Erythroblast (primary cell): ENCODE results near the gene ZDHHC19.

Experiments used
- GATA1 ChIP-seq: IDR thresholded peaks from 2 replicates; pipeline ENCODE4 v1.6.1; 2011; ENCODE audit warnings: low read depth, mild to moderate bottlenecking, control low read depth, low read length, moderate library complexity
- POLR2A ChIP-seq: IDR thresholded peaks from 2 replicates; pipeline ENCODE4 v1.6.1; 2011; ENCODE audit warnings: mild to moderate bottlenecking, low read length

DNA sequence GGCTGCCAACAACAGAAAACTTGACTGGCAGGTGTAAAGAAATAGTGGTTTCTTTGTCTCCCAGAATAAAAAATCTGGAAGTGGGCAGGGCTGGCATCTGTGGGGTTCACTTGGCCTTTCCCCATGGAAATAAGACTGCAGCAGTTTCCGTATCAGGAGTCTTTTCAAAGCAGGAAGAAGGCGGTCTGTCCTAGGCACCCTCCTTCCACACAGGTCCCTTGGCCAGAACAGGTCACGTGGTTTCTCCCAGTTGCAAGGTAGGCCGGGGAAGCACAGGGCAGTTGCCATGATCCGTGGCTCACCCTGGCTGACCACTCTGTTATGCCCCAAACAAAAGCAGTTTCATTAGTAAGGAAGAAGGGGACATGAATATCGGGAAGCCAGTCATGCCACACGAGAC lies 45.4 kb downstream of the ZDHHC19 start:
- TF ChIP-seq POLR2A, result no peak
- no peak for TF ChIP-seq GATA1
